Astrocyte of the spinal cord (primary cell): ENCODE measurements around the gene NCKAP5.

Source experiments
- DNase-seq: peaks from one replicate; pipeline ENCODE4 v3.0.0; 2011; ENCODE audit warnings: low read depth, low spot score
- H3K4me3 ChIP-seq: 2 replicates; pipeline ENCODE4 v1.5.1; 2011; ENCODE audit warnings: low read depth, mild to moderate bottlenecking, low read length, moderate library complexity
- CTCF ChIP-seq: IDR thresholded peaks from 2 replicates; pipeline ENCODE4 v1.5.1; 2012; ENCODE audit warnings: low read depth, mild to moderate bottlenecking, low read length, inconsistent platforms
- in situ Hi-C: cut with HindIII; loops from 2 replicates; pipeline ENCODE4 v1.10.0; 2017; ENCODE audit warnings: low sequenced_read_pairs

Gene NCKAP5

GRCh38 chr2:132901661-132902060 lies 666.6 kb downstream of the NCKAP5 start:
- no peak for TF ChIP-seq CTCF
- DNase-seq: no peak
- in situ Hi-C loops: no loop called here
- no peak overlapping the region for H3K4me3 ChIP-seq

DNA sequence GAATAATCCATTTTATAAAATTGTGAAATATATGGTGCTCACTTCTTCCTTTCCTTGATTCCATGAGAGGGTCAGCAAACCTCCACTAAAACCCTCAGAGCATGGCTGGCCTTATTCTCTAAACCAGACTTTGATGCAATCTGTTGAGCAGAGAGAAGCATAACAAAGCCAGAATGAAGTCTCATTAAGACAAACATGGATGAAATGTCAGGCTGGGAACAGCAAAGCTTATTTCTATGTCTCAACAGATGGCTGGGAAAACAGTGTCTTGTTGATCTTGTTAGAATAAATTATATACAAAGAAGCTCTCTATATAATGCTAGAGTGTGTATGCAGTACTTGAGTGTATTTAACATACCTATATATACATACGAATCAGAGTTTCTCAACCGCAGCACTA lies 671.2 kb downstream of the NCKAP5 start:
- in situ Hi-C loops: no loop called here
- DNase-seq: no peak
- no peak for TF ChIP-seq CTCF
- no peak overlapping the region for H3K4me3 ChIP-seq

- in situ Hi-C loops: no loop called here
Observed at GRCh38 chr2:132896073-132896472, 672.2 kb downstream of the NCKAP5 start.

DNA sequence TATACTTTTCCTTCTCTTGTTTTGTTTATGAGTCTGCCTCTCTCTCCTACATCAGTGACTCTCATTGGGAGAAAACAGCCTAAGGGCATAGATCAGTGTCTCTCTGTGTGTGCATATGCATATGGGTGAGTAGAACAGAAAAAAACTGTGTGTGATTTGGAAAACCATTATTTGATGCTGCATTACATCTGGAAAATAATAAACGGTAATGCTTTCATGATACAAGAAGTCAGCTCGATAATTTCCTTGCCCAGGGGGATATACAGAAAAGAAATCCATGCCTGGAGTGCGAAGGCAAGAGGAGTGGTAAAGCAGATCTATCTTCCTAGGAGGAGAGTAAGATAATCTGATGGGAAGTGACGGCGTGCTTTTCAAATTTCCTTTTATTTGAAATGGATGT lies 676.8 kb downstream of the NCKAP5 start:
- no peak for DNase-seq
- in situ Hi-C loops: no loop called here
- H3K4me3 ChIP-seq: no peak overlapping the region
- no peak for TF ChIP-seq CTCF

More at GRCh38 chr2:132896073-132896472, 672.2 kb downstream of the NCKAP5 start:
- DNase-seq: no peak
- TF ChIP-seq CTCF: no peak
- no peak overlapping the region for H3K4me3 ChIP-seq

DNA sequence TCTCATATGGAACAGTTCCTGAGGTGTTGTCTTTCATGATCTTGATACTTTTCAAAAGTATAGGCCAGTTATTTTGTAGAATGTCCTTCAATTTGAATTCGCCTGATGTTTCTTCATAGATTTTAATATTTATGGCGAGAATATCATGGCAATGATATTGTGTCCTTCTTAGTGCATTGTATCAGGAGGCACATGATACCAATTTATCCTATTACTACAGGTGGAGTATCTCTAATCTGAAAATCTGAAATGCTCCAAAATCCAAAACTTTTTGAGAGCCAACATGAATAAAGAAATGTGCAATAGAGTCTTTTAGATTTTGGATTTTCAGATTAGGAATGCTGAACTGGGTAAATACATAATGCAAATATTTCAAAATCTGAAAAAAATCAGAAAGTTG lies 681.7 kb downstream of the NCKAP5 start:
- in situ Hi-C loops: no loop called here
- H3K4me3 ChIP-seq: no peak overlapping the region
- no peak for DNase-seq
- no peak for TF ChIP-seq CTCF

- in situ Hi-C loops: no loop called here
- DNase-seq: no peak
- H3K4me3 ChIP-seq: no peak overlapping the region
- no peak for TF ChIP-seq CTCF
Observed at GRCh38 chr2:132884705-132885104, 683.6 kb downstream of the NCKAP5 start.

- H3K4me3 ChIP-seq: no peak overlapping the region
- DNase-seq: no peak
- TF ChIP-seq CTCF: no peak
- in situ Hi-C loops: no loop called here
Observed at GRCh38 chr2:132884292-132884691, 684.0 kb downstream of the NCKAP5 start.
